HepG2 (cell line): ENCODE measurements around the gene NHLRC3. TPM values are rescaled to one million over a fixed set of nuclear protein-coding genes. Genes with fewer than 3 reads are reported as not detected.

Experiments
- ELF4 ChIP-seq: sonication (generic); formaldehyde crosslinking; IDR thresholded peaks from 2 replicates; pipeline ENCODE4 v1.5.0; 2020; ENCODE audit warnings: missing genetic modification reagents, mild to moderate bottlenecking, moderate library complexity, borderline replicate concordance
- HOMEZ ChIP-seq: IDR thresholded peaks from 2 replicates; pipeline ENCODE4 v1.6.1; 2016; ENCODE audit warnings: low read depth
- SALL1 ChIP-seq: sonication (generic); formaldehyde crosslinking; IDR thresholded peaks from 2 replicates; pipeline ENCODE4 v1.8.0; 2022; ENCODE audit warnings: mild to moderate bottlenecking, missing genetic modification reagents
- ZBTB34 ChIP-seq: sonication (generic); formaldehyde crosslinking; IDR thresholded peaks from 2 replicates; pipeline ENCODE4 v1.8.0; 2022; ENCODE audit warnings: mild to moderate bottlenecking, missing genetic modification reagents
- ZFP36L2 ChIP-seq: sonication (generic); formaldehyde crosslinking; IDR thresholded peaks from 2 replicates; pipeline ENCODE4 v1.4.0; 2020; ENCODE audit warnings: missing genetic modification reagents
- ZNF136 ChIP-seq: sonication (generic); formaldehyde crosslinking; IDR thresholded peaks from 2 replicates; pipeline ENCODE4 v1.8.1; 2022; ENCODE audit warnings: low read depth, mild to moderate bottlenecking, moderate library complexity, missing genetic modification reagents
- ZNF33B ChIP-seq: sonication (generic); formaldehyde crosslinking; IDR thresholded peaks from 2 replicates; pipeline ENCODE4 v1.5.1; 2020; ENCODE audit warnings: mild to moderate bottlenecking, missing genetic modification reagents
- polyA plus RNA-seq, 8 experiments: library from polyadenylated mRNA; depleted of rRNA in 3 of 8; stranded (reverse) in 7 of 8; unstranded in 1 of 8; fragments of >200 nt; fragmentation: Illumina TruSeq in 4 of 8; extraction: Trizol in 4 of 8; gene quantifications; 2 replicates each; pipeline versions ENCODE4 v1.2.1 to v1.2.3, GENCODE V29; 2011 to 2016; ENCODE audit warnings: low read depth in 4 of 8, missing spikeins in 1 of 8, mixed read lengths in 1 of 8; ENCODE audit not compliant: insufficient read depth in 1 of 8
- total RNA-seq, 5 experiments: library from RNA; depleted of rRNA; stranded (reverse); fragments of >200 nt; fragmentation: Illumina TruSeq; extraction: Trizol; gene quantifications; 2 replicates each; pipeline ENCODE4 v1.2.3, GENCODE V29; 2016; ENCODE audit warnings: low read depth in 1 of 5
- TF ChIP-seq, protein P1 (sequence below): sonication (generic); formaldehyde crosslinking; IDR thresholded peaks from one replicate; pipeline ENCODE4 v1.5.1; 2020; ENCODE audit warnings: mild to moderate bottlenecking, missing genetic modification reagents; ENCODE audit errors: not compliant biosample characterization
- TF ChIP-seq, protein P2 (sequence below), 2 experiments: sonication (generic) in 1 of 2; formaldehyde crosslinking in 1 of 2; IDR thresholded peaks; 2 replicates each; pipeline versions ENCODE4 v1.4.0 to v1.6.1; 2018 to 2020; ENCODE audit warnings: missing genetic modification reagents in 2 of 2, borderline replicate concordance in 1 of 2, low read depth in 1 of 2, mild to moderate bottlenecking in 1 of 2, missing biosample characterization in 1 of 2
- TF ChIP-seq, protein P3 (sequence below): sonication (generic); formaldehyde crosslinking; IDR thresholded peaks from 2 replicates; pipeline ENCODE4 v1.8.0; 2023; ENCODE audit warnings: mild to moderate bottlenecking, missing genetic modification reagents

Gene NHLRC3
- total and polyA plus RNA-seq, 2 of the 13 experiments (the other 11 are each of a cell fraction or from before 2014, with no cell fraction given), result 19.9 to 29.8 TPM

DNA sequence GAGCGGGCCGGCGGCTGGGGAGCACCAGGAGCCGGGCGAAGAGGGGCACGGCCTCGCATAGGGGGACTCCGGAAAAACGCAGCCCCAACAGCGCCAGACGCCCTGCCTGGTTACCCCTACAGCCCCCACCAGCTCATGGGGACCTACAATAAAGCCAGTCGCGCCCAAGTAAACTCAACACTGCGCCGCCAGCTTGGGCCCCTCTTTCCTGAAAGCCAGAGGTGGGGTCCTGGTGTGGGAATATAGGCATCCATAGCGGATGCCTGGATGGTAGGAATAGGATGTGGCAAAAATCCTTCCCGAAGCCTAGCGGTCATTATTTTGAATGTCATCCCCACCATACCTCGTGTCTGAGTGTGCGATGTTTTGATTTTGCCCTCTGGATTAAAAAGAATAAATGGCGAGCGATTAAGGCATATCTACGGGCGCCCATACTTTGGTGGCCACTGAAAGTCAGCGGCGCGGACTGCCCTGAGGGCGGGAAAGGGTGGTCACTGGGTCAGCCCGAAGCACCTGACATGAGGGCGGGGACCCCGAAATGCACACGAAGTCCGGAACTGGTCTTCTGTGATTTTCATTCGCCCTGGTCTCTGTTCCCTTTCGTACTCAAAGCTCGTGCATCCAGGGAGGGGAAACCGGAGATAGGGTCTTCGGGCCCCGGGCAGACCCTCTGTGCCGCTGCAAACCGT lies at the start of gene NHLRC3, which contains the start of gene PROSER1 (continued):
- TF ChIP-seq, protein P1, sequence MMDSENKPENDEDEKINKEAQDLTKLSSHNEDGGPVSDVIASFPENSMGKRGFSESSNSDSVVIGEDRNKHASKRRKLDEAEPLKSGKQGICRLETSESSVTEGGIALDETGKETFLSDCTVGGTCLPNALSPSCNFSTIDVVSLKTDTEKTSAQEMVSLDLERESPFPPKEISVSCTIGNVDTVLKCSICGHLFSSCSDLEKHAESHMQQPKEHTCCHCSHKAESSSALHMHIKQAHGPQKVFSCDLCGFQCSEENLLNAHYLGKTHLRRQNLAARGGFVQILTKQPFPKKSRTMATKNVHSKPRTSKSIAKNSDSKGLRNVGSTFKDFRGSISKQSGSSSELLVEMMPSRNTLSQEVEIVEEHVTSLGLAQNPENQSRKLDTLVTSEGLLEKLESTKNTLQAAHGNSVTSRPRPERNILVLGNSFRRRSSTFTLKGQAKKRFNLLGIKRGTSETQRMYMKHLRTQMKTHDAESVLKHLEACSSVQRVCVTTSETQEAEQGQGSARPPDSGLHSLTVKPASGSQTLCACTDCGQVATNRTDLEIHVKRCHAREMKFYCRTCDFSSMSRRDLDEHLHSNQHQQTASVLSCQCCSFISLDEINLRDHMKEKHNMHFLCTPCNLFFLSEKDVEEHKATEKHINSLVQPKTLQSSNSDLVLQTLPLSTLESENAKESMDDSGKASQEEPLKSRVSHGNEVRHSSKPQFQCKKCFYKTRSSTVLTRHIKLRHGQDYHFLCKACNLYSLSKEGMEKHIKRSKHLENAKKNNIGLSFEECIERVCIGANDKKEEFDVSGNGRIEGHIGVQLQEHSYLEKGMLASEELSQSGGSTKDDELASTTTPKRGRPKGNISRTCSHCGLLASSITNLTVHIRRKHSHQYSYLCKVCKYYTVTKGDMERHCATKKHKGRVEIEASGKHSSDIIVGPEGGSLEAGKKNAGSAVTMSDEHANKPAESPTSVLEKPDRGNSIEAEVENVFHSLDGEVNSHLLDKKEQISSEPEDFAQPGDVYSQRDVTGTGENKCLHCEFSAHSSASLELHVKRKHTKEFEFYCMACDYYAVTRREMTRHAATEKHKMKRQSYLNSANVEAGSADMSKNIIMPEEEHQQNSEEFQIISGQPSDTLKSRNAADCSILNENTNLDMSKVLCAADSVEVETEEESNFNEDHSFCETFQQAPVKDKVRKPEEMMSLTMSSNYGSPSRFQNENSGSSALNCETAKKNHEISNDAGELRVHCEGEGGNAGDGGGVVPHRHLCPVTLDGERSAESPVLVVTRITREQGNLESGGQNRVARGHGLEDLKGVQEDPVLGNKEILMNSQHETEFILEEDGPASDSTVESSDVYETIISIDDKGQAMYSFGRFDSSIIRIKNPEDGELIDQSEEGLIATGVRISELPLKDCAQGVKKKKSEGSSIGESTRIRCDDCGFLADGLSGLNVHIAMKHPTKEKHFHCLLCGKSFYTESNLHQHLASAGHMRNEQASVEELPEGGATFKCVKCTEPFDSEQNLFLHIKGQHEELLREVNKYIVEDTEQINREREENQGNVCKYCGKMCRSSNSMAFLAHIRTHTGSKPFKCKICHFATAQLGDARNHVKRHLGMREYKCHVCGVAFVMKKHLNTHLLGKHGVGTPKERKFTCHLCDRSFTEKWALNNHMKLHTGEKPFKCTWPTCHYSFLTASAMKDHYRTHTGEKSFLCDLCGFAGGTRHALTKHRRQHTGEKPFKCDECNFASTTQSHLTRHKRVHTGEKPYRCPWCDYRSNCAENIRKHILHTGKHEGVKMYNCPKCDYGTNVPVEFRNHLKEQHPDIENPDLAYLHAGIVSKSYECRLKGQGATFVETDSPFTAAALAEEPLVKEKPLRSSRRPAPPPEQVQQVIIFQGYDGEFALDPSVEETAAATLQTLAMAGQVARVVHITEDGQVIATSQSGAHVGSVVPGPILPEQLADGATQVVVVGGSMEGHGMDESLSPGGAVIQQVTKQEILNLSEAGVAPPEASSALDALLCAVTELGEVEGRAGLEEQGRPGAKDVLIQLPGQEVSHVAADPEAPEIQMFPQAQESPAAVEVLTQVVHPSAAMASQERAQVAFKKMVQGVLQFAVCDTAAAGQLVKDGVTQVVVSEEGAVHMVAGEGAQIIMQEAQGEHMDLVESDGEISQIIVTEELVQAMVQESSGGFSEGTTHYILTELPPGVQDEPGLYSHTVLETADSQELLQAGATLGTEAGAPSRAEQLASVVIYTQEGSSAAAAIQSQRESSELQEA (CRISPR knock-in tag), result no peak
- TF ChIP-seq, protein P2, sequence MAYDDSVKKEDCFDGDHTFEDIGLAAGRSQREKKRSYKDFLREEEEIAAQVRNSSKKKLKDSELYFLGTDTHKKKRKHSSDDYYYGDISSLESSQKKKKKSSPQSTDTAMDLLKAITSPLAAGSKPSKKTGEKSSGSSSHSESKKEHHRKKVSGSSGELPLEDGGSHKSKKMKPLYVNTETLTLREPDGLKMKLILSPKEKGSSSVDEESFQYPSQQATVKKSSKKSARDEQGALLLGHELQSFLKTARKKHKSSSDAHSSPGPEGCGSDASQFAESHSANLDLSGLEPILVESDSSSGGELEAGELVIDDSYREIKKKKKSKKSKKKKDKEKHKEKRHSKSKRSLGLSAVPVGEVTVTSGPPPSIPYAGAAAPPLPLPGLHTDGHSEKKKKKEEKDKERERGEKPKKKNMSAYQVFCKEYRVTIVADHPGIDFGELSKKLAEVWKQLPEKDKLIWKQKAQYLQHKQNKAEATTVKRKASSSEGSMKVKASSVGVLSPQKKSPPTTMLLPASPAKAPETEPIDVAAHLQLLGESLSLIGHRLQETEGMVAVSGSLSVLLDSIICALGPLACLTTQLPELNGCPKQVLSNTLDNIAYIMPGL (CRISPR knock-in tag; IDR thresholded peaks at IDR 0.05; ENCODE audit: borderline replicate concordance in 1 of 2, low read depth in 1 of 2), result peak; percentile 38 to 54; a peak in 3 of 4 replicates
- TF ChIP-seq ZNF136 (CRISPR knock-in tag), result peak; percentile 80; the same call in 1 of the 2 replicates
- no peak for TF ChIP-seq ZFP36L2 (CRISPR knock-in tag)
- no peak for TF ChIP-seq HOMEZ (CRISPR knock-in tag)
- TF ChIP-seq SALL1 (CRISPR knock-in tag), result 0 out of 2 replicates have a peak, but pooled peaks have one; percentile 10
- TF ChIP-seq ZNF33B, result no peak
- no peak for TF ChIP-seq ZBTB34 (CRISPR knock-in tag)
- TF ChIP-seq, protein P3, sequence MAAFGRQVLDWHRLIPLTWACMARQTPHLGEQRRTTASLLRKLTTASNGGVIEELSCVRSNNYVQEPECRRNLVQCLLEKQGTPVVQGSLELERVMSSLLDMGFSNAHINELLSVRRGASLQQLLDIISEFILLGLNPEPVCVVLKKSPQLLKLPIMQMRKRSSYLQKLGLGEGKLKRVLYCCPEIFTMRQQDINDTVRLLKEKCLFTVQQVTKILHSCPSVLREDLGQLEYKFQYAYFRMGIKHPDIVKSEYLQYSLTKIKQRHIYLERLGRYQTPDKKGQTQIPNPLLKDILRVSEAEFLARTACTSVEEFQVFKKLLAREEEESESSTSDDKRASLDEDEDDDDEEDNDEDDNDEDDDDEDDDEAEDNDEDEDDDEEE (CRISPR knock-in tag), result no peak
- TF ChIP-seq ELF4 (CRISPR knock-in tag), result peak; percentile 27; the same call in 1 of the 2 replicates
